WTC11 (cell line): ENCODE results near the gene ASTN2. TPM values are rescaled to one million over a fixed set of nuclear protein-coding genes. Genes with fewer than 3 reads are reported as not detected.

Source experiments
- ATAC-seq: fragments of 200-7000 bp; cut with Tn5 transposase; 2 replicates; pipeline ENCODE4 v1.10.0; 2021; ENCODE audit warnings: mild to moderate bottlenecking, moderate library complexity
- CTCF ChIA-PET: fragments of 300-600 bp; sonication (Branson Sonifier 250); formaldehyde crosslinking; loops from one replicate; lab custom pipeline; 2021; ENCODE audit warnings: antibody characterized with exemption; lab: Charles Lee
- POLR2A ChIA-PET: fragments of 350-600 bp; sonication (Branson Sonifier 250); formaldehyde crosslinking; loops from one replicate; lab custom pipeline; 2021; ENCODE audit warnings: antibody characterized with exemption; lab: Charles Lee
- DNase-seq: peaks from one replicate; pipeline ENCODE4 v3.0.0; 2021; ENCODE audit warnings: low spot score
- H3K27ac Mint-ChIP-seq: 2 replicates; pipeline ENCODE4 v1.8.0; 2021; ENCODE audit warnings: mixed read lengths
- H3K27me3 Mint-ChIP-seq: 2 replicates; pipeline ENCODE4 v1.8.0; 2021; ENCODE audit warnings: low read depth, mild to moderate bottlenecking, moderate library complexity, mixed read lengths
- H3K36me3 Mint-ChIP-seq: 2 replicates; pipeline ENCODE4 v1.8.0; 2021; ENCODE audit warnings: mixed read lengths
- H3K4me1 Mint-ChIP-seq: 2 replicates; pipeline ENCODE4 v1.8.0; 2022; ENCODE audit warnings: mixed read lengths
- H3K4me3 Mint-ChIP-seq: 2 replicates; pipeline ENCODE4 v1.8.0; 2021; ENCODE audit warnings: mild to moderate bottlenecking, moderate library complexity, mixed read lengths
- H3K9me3 Mint-ChIP-seq: 2 replicates; pipeline ENCODE4 v1.8.0; 2021; ENCODE audit warnings: mixed read lengths
- ATF3 ChIP-seq: sonication (generic); formaldehyde crosslinking; conservative IDR thresholded peaks from 2 replicates; pipeline ENCODE4 v1.8.1; 2022; ENCODE audit warnings: mild to moderate bottlenecking, missing genetic modification reagents
- ELF4 ChIP-seq: sonication (generic); formaldehyde crosslinking; IDR thresholded peaks from 2 replicates; pipeline ENCODE4 v1.8.1; 2022; ENCODE audit warnings: low read depth, mild to moderate bottlenecking, moderate library complexity, missing genetic modification reagents
- EMX1 ChIP-seq: fragments of 250-450 bp; sonication (Bioruptor Pico); IDR thresholded peaks from 2 replicates; pipeline ENCODE4 v1.8.0; 2021; ENCODE audit warnings: mild to moderate bottlenecking
- ETV6 ChIP-seq: sonication (generic); formaldehyde crosslinking; IDR thresholded peaks from 2 replicates; pipeline ENCODE4 v1.8.1; 2022; ENCODE audit warnings: mild to moderate bottlenecking, missing genetic modification reagents
- IRF2 ChIP-seq: sonication (generic); formaldehyde crosslinking; IDR thresholded peaks from 2 replicates; pipeline ENCODE4 v1.8.0; 2022; ENCODE audit warnings: low read depth, missing genetic modification reagents, borderline replicate concordance
- JAZF1 ChIP-seq: fragments of 250-450 bp; sonication (Bioruptor Pico); IDR thresholded peaks from 2 replicates; pipeline ENCODE4 v1.9.0; 2021; ENCODE audit warnings: moderate library complexity, mild to moderate bottlenecking, inconsistent platforms
- MAX ChIP-seq: sonication (generic); formaldehyde crosslinking; IDR thresholded peaks from 2 replicates; pipeline ENCODE4 v1.8.0; 2022; ENCODE audit warnings: mild to moderate bottlenecking, missing genetic modification reagents
- PRDM15 ChIP-seq: sonication (generic); formaldehyde crosslinking; IDR thresholded peaks from 2 replicates; pipeline ENCODE4 v1.8.0; 2022; ENCODE audit warnings: missing genetic modification reagents
- PREB ChIP-seq: sonication (generic); formaldehyde crosslinking; IDR thresholded peaks from 2 replicates; pipeline ENCODE4 v1.8.1; 2022; ENCODE audit warnings: mild to moderate bottlenecking, missing genetic modification reagents, moderate library complexity, borderline replicate concordance
- RORB ChIP-seq: fragments of 250-450 bp; sonication (Bioruptor Pico); IDR thresholded peaks from 2 replicates; pipeline ENCODE4 v1.9.0; 2021; ENCODE audit warnings: mild to moderate bottlenecking
- SMAD3 ChIP-seq: sonication (generic); formaldehyde crosslinking; IDR thresholded peaks from 2 replicates; pipeline ENCODE4 v1.8.0; 2022; ENCODE audit warnings: missing genetic modification reagents, mild to moderate bottlenecking, borderline replicate concordance
- SOX15 ChIP-seq: fragments of 250-450 bp; sonication (Bioruptor Pico); IDR thresholded peaks from 2 replicates; pipeline ENCODE4 v1.9.0; 2021; ENCODE audit warnings: mild to moderate bottlenecking
- TEAD4 ChIP-seq: sonication (generic); formaldehyde crosslinking; IDR thresholded peaks from 2 replicates; pipeline ENCODE4 v1.8.0; 2022; ENCODE audit warnings: mild to moderate bottlenecking, missing genetic modification reagents
- ZBTB43 ChIP-seq: sonication (generic); formaldehyde crosslinking; IDR thresholded peaks from 2 replicates; pipeline ENCODE4 v1.8.1; 2023; ENCODE audit warnings: mild to moderate bottlenecking, missing genetic modification reagents
- ZNF232 ChIP-seq: sonication (generic); formaldehyde crosslinking; IDR thresholded peaks from 2 replicates; pipeline ENCODE4 v1.8.0; 2022; ENCODE audit warnings: mild to moderate bottlenecking, missing genetic modification reagents
- ZNF317 ChIP-seq: sonication (generic); formaldehyde crosslinking; IDR thresholded peaks from 2 replicates; pipeline ENCODE4 v1.8.1; 2023; ENCODE audit warnings: low read depth, mild to moderate bottlenecking, moderate library complexity, missing genetic modification reagents, borderline replicate concordance
- ZNF423 ChIP-seq: fragments of 250-450 bp; sonication (Bioruptor Pico); IDR thresholded peaks from 2 replicates; pipeline ENCODE4 v2.1.2; 2022; ENCODE audit warnings: mild to moderate bottlenecking, moderate library complexity
- ZNF512 ChIP-seq: sonication (generic); formaldehyde crosslinking; IDR thresholded peaks from 2 replicates; pipeline ENCODE4 v1.8.1; 2022; ENCODE audit warnings: missing genetic modification reagents, borderline replicate concordance
- ZNF532 ChIP-seq: fragments of 250-450 bp; sonication (Bioruptor Pico); IDR thresholded peaks from 2 replicates; pipeline ENCODE4 v1.9.0; 2021; ENCODE audit warnings: mild to moderate bottlenecking, borderline replicate concordance
- total RNA-seq: library from RNA; stranded (reverse); gene quantifications from 3 replicates; pipeline ENCODE4 v1.2.3, GENCODE V29; 2021

ASTN2 gene
- total RNA-seq, 1 experiment from 2014 or later: 16.2 TPM

GRCh38 chr9:116580853-116581252, 834.0 kb downstream of the ASTN2 start:
- ATAC-seq (no peak), DNase-seq (no peak)
- POLR2A ChIA-PET: no interaction called here
- CTCF ChIA-PET: interaction anchor here (1.1 to 2.1 kb wide), 4 partner anchors 9 to 989 kb away, joined by 3 to 5 read pairs (median 4); no protein-coding TSS in a partner anchor
- Mint-ChIP-seq H3K27ac (no peak overlapping the region), H3K9me3 (no peaks in the 10 kb centered on the region), H3K4me1 (peaks cover 11% of the 10 kb centered on the region), H3K36me3 (no peaks in the 10 kb centered on the region), H3K27me3 (no peaks in the 10 kb centered on the region), H3K4me3 (no peak overlapping the region)
- TF ChIP-seq ZNF317 (CRISPR knock-in tag): no peak
- TF ChIP-seq IRF2 (CRISPR knock-in tag): no peak
- TF ChIP-seq SOX15 (CRISPR knock-in tag): no peak
- TF ChIP-seq TEAD4 (CRISPR knock-in tag): no peak
- TF ChIP-seq RORB: no peak
- no peak for TF ChIP-seq JAZF1 (CRISPR knock-in tag)
- TF ChIP-seq ELF4 (CRISPR knock-in tag): no peak
- no peak for TF ChIP-seq SMAD3
- no peak for TF ChIP-seq ZBTB43 (CRISPR knock-in tag)
- TF ChIP-seq ETV6 (CRISPR knock-in tag): no peak
- TF ChIP-seq ZNF423 (CRISPR knock-in tag): no peak
- TF ChIP-seq EMX1: no peak
- no peak for TF ChIP-seq PREB (CRISPR knock-in tag)
- TF ChIP-seq ZNF512 (CRISPR knock-in tag): no peak
- no peak for TF ChIP-seq MAX (CRISPR knock-in tag)
- TF ChIP-seq ATF3 (CRISPR knock-in tag): no peak
- no peak for TF ChIP-seq ZNF232 (CRISPR knock-in tag)

- ATAC-seq: no peak
- CTCF ChIA-PET: interaction anchor here (1.1 to 2.0 kb wide), 2 partner anchors 13 to 983 kb away, joined by 5 to 6 read pairs; no protein-coding TSS in a partner anchor
- H3K27me3 Mint-ChIP-seq: no peaks in the 10 kb centered on the region
- POLR2A ChIA-PET: no interaction called here
- peaks cover 8% of the 10 kb centered on the region for H3K4me1 Mint-ChIP-seq
- no peak for DNase-seq
- no peaks in the 10 kb centered on the region for H3K9me3 Mint-ChIP-seq
- no peaks in the 10 kb centered on the region for H3K36me3 Mint-ChIP-seq
- no peak overlapping the region for H3K27ac Mint-ChIP-seq
- H3K4me3 Mint-ChIP-seq: no peak overlapping the region
- TF ChIP-seq ZNF532 (no peak), PRDM15 (CRISPR knock-in tag) (no peak)
Measured at GRCh38 chr9:116576386-116576785, 838.5 kb downstream of the ASTN2 start.
